Measurements from ENCODE around the gene SYTL5.
A peak's percentile ranks its signal among the peaks of the same experiment; 100 is the strongest.
"Not testable (repeated sequence)": the region's sequence is repeated elsewhere in the genome, so short reads cannot be mapped to it uniquely, and the experiment has no call there.

SYTL5 gene

DNA sequence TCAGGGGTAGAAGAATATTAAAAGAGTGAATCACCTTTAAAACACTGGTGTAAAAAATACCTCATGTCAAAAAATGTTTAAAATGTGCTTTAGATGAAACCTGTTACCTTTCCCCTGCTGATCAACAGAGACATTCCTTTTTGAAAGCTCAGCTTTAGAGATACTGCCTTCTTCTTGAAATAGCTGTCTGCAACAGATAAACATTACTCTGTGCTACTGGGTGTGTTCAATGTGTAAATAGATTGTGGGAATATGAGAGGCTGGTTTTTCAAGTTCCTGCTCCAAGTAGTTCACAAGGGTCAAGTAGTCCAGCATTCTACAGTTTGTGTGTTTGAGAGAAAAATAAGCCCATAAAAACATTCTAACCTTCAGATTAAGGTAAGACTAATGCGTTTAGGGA is at the start of gene SYTL5:
Gene SYTL5, plus strand, starts transcription at position 263 of the 400 bp plus-strand sequence. CDS start 27,337 bp downstream, outside the sequence.
- DNase-seq = no peak

DNA sequence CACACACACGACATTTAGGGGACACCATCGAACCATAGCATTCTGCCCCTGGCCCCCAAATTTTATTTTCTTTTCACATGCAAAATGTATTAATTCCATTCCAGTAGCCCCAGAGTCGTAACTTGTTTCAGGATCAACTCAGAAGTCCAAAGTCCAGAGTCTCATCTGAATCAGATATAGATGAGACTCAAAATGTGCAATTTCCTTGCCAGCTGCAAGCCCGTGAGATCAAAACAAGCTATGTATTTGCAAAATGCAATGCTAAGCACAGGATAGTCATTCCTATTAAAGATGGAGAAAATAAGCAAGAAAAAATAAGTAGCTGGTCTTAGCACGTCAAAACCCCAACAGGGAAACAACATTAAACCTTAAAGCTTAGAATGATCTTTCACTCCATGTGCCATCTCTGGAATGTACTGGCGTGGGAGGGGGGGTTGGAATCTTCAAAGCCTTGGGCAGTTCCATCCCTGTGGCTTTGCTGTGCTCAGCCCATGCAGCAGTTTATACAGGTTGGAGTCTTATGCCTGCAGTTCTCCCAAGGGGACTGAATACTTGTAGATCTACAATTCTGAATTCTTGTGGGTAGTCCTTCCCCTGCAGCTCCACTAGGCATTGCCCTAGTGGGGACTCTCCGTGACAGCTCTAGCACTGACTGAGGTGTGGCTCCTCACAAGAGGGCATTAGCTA is 47.7 kb upstream of the SYTL5 start:
- DNase-seq = no peak

DNA sequence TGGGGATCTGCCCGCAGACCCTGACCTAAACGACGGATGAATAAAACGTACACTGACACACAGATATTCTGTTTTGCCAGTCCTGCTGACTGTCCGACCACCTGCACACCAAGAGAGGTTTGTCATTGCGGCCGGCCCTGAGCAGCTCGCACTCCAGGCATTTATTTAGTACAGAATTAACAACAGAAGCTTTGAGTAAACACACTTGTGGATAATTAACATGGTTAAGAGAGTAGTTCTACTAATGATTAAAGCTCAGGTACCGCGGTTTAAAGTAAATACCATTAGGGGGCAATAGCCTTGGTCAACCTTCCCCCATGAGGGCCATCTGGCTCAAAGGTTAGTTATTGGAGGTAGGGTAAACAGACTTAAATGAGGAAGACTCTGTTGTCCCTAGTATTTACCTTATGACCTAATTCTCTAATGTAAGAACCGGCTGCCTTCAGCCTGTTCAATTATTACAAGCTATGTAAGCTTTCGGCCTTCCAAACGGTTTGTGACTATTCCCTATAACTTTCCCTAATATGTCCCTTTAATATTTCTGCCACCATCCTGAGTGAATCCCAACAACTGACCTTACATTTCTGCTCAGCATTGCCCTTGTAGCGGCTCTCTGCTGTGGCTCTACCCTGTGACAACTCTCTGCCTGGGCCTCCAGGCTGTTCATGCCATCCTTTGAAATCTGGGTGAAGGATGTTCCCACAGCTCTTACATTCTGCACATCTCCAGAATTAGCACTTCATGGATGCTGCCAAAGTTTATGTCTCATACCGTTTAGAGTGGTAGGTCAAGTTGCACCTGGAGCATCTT is 46.9 kb upstream of the SYTL5 start:
- no peak for DNase-seq

DNA sequence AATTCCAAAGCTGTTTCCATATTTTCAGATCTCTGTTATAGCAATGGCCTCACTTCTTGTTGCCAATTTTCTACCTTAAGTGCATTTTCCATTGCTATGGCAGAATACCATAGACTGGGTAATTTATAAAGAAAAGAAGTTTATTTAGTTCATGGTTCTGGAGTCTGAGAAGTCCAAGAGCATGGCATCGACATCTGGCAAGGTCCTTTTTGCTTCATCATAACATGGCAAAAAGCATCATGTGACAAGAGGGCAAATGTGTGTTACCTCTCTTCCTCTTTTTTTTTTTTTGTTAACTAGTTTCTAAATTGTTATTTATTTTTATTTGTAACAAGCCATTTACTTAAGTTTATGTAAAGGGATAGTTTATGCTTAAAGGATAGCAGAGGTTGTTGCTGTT is 45.2 kb upstream of the SYTL5 start:
- no peak for DNase-seq

DNA sequence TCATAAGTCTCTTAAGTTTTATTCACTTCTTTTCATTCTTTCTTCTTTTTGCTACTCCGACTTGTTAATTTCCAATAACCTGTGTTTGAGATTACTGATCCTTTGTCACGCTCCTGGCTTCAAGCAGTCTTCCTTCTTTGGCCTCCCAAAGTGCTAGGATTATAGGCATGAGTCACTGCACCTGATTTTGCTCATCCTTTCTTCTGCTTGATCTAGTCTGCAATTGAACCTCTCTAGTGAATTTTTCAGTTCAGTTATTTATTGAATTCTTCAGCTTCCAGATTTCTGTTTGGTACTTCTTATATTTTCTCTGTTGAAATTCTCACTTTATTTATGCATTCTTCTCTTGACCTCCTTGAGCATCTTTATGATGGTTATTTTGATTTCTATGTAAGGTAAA is 38.6 kb upstream of the SYTL5 start:
- DNase-seq = no peak

DNA sequence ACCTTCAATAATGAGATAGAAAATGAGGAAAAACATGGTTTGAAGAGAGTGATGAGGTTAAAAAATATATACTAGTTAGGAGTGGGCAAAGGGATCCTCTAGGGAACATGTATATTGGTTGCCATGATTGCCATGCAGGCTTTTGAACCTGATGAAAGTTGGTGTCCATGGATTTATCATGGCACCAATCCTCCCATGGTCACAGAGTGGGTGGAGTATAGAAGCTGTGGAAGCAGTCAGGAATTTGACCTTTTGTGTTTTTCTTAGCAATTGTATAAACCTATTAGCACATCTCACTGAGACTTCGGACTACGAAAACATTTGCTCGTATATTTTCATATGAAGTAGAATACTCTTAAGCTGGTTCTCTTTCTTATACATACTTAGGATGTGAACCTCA is 30.9 kb upstream of the SYTL5 start:
- DNase-seq = no peak

DNA sequence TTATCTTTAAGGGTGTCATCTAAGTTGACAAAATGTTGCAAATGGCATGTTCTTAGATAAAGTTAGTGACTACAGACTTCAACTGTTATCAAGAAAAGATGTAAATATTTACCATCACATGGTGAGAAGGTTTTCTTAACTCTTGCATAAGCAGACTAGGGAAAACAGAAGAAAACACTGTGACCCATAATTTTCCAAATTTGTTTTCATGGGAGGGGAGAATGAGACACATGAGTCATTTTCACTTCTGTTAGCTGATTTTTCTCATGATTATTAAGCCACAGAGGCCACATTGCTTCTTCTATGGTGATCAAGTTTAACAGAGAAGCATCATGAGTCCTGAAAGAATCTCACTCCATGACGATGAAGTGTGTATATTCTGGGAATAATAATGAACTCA is 30.2 kb upstream of the SYTL5 start:
- no peak for DNase-seq

DNA sequence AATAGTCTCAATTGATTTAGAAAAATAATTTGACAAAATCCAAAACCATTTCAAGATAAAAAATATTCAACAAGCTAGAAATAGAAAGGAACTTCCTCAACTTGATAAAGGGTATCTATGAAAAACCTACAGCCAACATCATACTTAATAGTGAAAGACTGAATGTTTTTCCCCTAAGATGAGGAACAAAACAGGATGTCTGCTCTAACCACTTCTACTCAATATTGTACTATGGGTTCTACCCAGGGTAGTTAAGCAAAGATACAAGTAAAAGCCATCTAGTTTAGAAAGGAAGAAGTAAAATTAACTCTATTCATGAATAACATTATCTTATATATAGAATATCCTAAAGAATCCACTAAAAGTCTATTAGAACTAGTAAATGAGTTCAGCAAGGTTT is 21.5 kb upstream of the SYTL5 start:
- DNase-seq = no peak

DNA sequence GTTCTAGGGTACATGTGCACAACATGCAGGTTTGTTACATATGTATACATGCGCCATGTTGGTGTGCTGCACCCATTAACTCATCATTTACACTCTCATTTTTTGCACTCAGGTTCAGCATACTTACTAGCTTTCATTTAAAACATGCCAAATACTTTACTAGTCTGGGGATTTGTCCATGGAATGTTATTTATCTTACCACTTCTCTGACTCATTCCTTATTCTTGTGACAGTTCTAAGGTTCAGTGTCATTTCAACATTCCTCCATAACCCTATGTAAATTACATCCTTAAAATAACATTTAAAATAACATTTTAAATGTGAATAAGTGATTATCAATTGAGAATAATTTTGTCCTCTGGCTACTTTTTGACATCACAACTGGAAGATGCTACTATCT is 19.5 kb upstream of the SYTL5 start:
- DNase-seq = no peak

DNA sequence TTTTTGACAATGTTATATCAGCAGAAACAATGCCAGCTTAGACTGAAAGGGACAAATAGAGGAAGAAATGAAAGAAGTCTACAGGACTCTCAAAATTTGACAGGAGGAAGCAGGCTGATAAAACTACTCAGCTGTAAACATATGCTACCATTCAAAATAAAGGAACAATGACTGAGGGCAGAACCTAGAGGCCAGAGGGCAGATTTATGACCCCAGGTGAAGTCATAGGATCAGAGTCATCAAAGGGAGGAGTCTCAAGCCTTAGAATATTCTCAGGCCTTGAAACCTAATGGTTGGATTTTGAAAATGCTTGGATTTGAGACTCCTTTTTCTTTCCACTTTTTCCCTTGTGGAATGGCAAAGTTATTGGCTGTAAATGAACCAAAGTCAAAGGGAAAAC is 17.0 kb upstream of the SYTL5 start:
- no peak for DNase-seq

DNA sequence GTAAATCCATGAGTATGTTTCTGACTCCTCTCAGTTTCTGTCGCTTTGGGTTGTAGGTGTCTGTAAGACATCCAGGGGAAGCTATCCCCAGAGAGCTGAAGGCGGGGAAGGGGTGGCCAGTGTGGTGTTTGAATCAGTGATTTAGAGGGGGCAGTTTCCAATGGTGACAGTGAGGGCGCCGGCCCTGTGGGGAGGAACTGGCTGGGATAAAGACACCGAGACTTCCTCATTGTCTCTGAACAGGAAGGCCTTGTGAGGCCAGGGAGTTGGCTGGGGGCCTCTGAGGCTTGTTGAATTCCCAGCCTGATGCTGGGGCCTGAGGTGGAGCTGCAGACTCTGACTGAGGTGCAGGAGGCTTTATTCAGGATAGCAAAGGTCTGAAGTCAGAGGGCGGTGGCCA is 15.1 kb upstream of the SYTL5 start:
- not testable (repeated sequence) for DNase-seq

DNA sequence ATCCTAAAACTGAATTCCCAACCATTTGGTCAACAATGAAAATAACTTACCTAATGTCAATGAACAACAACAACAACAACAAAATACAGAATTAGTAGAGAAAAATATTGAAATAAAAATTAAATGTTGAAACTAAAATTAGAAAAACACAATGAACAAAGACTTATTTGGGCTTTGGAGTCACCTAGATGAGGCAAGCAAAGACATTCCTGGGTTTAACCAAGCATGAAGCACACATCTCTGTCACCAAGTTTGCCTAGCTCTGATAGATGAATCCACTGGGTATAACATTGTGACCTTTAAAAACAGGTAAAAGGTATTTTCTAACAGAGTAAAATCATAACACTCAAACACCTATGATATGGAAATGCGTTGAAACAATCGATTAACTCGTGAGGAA is 13.2 kb upstream of the SYTL5 start:
- DNase-seq = no peak

DNA sequence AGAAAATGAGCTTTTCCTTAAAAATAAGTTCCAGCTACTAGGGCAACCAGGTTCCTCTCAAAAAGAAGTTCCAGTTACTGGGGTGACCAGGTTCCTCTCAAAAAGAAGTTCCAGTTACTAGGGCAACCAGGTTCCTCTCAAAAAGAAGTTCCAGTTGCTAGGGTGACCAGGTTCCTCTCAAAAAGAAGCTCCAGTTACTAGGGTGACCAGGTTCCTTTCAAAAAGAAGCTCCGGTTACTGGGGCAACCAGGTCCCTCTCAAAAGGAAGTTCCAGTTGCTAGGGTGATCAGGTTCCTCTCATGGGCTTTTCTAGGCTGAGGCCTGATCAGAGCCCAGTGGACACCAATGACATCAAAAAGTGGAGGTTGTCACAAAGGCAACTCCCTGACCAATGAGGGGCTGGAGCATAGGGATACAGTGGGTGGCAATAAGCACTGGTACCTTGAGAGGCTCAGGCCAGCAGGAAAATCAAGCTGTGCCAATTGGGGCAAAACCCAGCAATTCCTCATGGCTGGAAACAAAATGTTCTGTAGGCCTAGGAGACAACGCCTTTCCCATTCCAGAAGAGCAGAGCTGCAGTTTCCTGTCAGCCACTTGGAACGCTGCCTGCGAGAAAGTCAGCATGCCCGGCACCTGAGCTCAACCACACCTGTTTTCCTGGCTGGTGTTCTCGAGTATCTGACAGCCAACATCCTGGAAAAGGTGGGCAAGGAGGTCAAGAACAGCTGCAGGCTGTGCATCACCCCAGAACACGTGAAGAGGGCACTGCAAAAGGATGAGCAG is 12.3 kb upstream of the SYTL5 start:
- peak; percentile 48 for DNase-seq

DNA sequence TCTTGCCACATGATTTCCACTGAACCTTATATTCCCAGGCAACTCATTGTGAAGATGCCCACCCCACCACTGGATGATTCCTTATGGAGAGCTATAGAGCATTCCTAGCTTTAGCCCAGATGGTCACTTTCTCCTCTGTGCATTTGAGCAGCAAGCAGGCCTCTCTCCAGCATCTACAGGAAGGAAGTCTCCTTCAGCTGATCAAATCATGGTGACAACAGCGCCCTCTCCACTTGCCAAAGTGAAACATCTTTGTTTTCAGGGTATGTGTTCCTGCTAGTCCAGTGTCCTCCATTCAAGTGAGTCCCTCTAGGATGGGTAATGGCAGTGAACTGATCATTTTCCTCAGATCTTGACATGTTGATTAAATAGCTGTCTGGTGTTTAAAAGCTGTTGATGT is 10.9 kb upstream of the SYTL5 start:
- DNase-seq = no peak

DNA sequence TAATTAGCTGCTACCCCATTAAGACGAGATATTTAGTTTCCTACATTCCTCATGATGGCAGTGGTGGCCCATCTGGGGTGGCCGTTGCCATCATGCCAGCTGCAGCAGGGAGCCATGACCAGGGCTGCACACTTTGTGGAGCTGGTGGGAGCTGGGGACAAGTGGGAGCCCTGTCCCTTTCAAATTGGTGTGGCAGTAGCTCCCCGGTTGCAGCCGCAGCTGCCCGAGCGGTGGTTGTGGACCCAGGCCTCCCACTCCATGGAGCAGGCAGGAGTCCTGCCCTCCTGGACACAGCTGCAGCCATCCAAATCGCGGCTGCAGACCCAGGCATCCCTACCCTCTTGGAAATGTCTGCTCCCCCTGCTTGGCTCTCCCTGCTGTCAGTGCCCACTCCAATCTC is 9.3 kb upstream of the SYTL5 start:
- no peak for DNase-seq

DNA sequence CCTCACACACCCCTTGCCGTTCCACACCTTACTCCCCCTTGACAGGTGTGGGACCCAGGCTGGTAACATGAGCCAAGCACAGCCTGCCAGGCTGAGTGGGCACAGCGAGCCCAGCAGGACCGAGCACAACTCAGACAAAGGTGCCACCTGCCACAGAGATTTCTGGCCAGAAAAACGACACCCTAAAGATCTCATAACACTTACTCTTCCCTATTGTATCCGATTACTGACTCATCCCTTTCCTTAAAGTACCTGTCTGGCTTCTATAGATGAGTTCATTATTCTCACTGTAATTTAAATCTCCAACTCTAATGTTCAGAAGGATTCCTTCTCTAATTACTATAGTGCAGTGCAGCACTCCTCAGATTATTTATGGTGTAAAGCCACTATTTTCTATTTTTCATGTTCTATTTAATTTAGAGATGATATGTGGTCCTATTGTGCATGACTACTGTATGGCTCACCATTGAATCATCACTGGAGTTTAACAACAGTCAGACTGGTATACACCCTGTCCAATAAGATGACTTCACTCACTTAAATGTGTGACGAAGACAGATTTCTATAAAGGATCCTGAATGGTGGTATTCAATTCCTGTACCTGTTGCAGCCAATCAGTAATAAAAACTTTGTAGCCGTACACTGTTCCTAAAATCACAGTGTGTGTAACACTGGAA is 7.6 kb upstream of the SYTL5 start:
- DNase-seq = peak; percentile 83

DNA sequence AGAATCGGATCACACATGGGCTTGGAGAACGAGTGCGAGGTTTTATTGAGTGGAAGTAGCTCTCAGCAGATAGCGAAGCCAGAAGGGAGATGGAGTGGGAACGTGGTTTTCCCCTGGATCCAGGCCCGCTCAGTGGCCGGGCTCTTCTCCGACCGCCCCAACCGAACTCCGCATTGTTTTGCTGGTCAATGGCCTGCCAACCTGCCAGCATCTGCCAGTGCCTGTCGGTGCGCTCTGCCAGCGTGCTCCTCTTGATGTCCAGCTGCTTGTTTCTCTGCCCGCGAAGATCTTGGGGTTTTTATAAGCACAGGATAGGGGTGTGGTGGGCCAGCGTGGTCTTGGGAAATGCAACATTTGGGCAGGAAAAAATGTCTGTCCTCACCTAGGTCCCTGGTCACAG is 5.6 kb upstream of the SYTL5 start:
- DNase-seq = no peak

DNA sequence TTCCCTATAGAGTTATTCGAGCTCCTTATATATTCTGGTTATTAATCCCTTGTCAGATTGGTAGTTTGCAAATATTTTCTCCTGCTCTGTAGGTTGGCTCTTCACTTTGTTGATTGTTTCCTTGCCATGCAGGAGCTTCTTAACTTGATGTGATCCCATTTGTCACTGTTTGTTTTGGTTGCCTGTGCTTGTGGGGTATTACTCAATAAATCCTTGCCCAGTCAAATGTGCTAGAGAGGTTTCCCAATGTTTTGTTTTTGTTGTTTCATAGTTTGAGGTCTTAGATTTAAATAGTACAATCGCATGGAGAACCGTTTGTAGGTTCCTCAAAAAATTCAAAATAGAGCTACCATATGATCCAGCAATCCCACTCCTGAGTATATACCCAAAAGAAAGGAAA is 2.3 kb upstream of the SYTL5 start:
- no peak for DNase-seq

DNA sequence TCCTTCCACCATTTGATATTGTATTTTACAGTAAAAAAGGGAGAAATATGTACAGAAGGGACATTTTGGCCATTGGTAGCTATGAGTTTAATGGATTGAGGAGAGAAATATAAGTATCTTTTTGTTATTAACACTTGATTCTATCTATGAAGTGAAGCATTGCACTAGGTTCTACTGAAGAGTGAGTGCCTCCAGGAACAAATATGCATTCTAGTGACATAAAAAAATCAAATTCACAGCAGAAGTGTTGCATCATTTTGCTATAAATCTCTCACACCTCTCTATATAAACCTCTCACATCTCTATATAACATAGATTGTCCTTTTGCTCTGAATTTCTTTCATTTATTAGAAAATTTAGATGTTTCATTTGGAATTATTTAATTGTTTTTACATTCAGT is 425 bp downstream of the SYTL5 start:
- no peak for DNase-seq

DNA sequence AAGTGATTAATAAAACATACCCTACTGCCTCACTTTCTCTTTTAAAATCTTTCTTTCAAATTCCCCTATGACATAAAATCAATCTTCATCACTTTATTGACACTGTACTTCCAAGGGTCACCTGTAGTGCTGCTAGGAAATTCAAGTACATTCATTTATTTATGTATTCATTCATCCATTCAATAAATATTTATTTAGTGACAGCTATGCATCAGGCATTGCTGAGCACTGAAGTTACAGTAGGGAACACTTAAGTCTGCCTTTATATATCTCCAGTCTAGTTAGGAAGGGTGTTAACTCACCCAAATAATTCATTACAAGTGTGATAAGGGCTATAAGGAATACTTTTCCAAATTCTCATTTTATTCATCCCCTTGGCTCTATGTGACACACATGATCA is 2.3 kb downstream of the SYTL5 start:
- DNase-seq = no peak

DNA sequence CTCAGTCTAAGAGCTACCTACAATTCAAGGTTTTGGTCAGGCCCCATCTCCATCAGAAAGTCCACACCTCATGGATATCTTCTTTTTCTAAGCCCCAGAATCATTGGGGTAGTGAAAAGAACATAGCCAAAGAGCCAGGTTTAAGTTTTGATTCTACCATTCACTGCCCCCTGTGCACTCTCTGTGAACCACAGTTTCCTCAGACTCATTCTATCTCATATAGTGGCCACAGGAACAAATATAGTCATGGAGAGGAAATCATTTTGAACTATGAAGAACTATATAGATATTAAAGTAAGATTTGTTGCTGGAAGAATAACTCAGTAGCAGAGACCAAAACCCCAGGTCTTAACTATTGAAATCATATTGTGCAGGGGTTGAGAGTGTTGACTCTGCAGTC is 3.3 kb downstream of the SYTL5 start:
- no peak for DNase-seq

DNA sequence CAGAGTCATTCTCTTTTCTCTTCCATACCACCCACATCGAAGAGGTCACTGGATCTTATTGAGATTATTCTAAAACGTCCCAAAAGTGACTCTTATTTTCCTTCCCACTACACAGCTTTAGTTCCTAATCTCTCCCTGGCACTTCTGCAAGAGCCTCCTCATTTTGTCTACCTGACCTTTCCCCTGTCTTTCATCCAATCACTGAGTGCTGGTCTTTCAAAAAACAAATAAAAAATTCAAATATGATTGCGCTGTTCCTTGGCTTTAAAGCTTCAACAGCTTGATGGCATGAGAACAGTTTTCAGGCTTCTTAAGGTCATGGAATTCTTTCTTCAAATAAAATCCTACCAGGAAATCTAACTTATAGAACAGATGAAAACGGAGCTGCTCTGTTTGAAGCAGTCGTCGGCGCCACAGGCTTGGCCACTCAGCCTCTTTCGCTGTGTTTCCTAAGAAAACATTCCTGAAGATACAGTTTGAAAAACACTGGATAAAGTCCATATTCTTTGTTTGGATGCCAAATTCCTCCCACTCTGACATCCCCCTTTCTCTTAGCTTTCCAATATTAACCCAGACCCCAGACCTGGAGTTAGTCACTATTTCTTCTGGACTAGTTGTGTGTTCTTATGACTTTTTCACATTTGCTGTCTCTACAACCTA is 12.5 kb downstream of the SYTL5 start:
- DNase-seq = no peak

DNA sequence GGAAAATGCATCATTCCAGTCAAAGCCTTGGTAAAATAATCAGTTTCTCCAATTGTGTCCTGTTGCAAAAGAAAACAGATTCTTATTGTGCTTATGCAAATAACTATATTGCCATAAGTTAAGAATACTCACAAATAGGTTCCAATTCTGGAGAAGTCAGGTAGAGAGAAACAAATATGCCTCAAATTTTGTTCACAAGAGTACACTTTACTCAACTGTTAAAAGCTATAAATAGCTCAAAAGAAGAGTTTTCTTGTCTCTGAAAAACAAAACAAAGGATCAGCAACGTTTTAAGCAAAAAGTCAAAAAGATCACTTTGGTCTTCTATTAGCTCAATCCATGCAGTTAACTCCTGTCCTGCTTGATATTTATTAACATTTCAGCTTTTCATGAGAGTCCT is 21.9 kb downstream of the SYTL5 start:
- DNase-seq = no peak

All from NCI-H2171 treated with DMSO at 0.1 percent for 48 hours (cell line).